ENCODE measurements around the gene LACTBL1.

DNA sequence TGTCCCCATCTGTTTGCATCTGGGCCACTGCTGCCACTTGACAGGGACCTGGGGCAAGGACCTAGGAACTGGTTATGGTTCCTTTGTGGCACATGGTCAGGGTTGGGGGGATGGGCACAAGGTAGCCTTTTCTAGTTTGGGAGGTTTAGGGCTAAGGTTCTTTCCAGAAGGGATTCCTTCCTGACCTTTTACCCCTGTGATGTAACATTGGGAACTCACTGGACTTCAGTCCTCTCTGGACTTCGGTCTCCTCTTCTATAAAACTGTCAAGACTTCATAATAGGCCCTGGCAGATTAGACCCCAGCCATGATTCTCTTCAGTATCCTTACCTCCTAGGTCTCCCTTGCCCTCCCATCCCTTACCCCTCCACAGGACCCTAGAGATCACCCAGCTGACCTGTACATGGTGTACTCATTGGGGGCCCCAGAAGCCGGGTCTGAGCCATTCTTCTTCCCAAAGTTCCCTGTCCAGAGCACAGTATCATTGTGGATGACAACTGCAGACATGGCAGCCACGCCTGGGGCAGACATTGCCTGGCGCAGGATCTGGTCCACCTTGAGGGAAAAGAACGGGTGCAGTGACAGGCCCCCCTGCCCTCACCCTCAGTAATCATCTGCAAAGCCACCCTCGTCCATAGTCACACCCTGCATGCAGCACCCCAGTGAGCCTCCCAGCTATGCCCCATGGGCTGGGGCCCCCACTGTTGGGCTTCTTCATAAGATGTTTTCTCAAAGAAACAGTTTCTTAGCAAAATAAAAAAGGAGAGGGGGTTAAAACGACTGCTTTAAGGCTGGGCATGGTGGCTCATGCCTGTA is 12.9 kb downstream of the LACTBL1 start:
- TF ChIP-seq POLR2A (IDR thresholded peaks at IDR 0.05), result no peak
- TF ChIP-seq, protein P1, sequence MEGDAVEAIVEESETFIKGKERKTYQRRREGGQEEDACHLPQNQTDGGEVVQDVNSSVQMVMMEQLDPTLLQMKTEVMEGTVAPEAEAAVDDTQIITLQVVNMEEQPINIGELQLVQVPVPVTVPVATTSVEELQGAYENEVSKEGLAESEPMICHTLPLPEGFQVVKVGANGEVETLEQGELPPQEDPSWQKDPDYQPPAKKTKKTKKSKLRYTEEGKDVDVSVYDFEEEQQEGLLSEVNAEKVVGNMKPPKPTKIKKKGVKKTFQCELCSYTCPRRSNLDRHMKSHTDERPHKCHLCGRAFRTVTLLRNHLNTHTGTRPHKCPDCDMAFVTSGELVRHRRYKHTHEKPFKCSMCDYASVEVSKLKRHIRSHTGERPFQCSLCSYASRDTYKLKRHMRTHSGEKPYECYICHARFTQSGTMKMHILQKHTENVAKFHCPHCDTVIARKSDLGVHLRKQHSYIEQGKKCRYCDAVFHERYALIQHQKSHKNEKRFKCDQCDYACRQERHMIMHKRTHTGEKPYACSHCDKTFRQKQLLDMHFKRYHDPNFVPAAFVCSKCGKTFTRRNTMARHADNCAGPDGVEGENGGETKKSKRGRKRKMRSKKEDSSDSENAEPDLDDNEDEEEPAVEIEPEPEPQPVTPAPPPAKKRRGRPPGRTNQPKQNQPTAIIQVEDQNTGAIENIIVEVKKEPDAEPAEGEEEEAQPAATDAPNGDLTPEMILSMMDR (IDR thresholded peaks at IDR 0.05), result no peak

Measured in Peyer's patch (tissue), 4 donors.